ENCODE measurements around the gene NUCB1.
"Not testable (repeated sequence)": the region's sequence is repeated elsewhere in the genome, so short reads cannot be mapped to it uniquely, and the experiment has no call there.

Gene NUCB1

DNA sequence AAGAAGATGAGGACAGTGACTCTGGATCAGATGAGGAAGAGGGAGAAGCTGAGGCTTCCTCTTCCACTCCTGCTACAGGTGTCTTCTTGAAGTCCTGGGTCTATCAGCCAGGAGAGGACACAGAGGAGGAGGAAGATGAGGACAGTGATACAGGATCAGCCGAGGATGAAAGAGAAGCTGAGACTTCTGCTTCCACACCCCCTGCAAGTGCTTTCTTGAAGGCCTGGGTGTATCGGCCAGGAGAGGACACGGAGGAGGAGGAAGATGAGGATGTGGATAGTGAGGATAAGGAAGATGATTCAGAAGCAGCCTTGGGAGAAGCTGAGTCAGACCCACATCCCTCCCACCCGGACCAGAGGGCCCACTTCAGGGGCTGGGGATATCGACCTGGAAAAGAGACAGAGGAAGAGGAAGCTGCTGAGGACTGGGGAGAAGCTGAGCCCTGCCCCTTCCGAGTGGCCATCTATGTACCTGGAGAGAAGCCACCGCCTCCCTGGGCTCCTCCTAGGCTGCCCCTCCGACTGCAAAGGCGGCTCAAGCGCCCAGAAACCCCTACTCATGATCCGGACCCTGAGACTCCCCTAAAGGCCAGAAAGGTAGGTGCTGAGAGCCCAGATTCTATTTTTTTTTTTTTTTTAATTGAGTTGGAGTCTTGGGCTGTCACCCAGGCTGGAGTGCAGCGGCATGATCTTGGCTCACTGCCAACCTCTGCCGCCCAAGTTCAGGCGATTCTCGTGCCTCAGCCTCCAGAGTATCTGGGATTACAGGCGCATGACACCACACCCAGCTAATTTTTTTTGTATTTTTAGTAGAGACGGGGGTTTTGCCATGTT lies 25.6 kb upstream of the NUCB1 start:
- DNase-seq = peak; percentile 78

DNA sequence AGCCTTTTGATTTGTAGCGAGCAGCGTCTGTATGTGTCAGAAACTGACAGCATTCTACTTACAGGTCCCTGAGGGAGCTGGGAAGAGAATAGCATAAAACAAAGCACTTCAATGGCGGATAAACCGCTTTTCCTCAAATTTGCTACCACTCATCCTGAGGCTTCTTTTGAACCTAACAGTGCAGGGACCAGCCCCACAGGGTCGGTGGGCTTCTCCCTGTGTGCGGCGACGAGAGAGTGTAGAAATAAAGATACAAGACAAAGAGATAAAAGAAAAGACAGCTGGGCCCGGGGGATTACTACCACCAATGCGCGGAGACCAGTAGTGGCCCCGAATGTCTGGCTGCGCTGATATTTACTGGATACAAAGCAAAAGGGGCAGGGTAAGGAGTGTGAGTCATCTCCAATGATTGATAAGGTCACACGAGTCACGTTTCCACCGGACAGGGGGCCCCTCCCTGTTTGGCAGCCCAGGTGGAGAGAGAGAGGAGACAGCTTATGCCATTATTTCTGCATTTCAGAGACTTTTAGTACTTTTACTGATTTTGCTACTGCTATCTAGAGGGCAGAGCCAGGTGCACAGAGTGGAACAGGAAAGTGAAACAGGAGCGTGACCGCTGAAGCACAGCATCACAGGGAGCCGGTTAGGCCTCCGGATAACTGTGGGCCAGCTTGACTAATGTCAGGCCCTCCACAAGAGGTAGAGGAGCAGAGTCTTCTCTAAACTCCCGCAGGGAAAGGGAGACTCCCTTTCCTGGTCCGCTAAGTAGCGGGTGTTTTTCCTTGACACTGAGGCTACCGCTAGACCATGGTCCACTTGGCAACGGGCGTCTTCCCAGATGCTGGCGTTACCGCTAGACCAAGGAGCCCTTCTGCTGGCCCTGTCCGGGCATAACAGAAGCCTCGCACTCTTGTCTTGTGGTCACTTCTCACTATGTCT lies 23.8 kb upstream of the NUCB1 start:
- DNase-seq = not testable (repeated sequence)

DNA sequence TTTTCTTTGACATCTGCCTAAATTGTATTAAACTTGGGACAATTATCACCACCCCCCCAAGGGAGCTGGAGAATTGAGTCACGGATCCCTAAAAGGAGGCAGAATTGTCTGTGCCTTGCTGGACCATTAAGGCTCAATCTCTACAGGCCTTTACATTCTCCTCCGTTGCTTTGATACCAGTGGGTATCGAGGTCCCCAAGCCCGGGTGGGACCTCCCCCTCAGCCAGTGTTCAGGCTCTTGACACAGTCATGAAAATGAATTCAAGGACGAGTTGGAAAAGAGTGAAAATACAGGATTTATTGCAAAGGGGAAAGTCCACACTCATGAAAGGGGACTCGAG lies 22.3 kb upstream of the NUCB1 start:
- no peak for DNase-seq

DNA sequence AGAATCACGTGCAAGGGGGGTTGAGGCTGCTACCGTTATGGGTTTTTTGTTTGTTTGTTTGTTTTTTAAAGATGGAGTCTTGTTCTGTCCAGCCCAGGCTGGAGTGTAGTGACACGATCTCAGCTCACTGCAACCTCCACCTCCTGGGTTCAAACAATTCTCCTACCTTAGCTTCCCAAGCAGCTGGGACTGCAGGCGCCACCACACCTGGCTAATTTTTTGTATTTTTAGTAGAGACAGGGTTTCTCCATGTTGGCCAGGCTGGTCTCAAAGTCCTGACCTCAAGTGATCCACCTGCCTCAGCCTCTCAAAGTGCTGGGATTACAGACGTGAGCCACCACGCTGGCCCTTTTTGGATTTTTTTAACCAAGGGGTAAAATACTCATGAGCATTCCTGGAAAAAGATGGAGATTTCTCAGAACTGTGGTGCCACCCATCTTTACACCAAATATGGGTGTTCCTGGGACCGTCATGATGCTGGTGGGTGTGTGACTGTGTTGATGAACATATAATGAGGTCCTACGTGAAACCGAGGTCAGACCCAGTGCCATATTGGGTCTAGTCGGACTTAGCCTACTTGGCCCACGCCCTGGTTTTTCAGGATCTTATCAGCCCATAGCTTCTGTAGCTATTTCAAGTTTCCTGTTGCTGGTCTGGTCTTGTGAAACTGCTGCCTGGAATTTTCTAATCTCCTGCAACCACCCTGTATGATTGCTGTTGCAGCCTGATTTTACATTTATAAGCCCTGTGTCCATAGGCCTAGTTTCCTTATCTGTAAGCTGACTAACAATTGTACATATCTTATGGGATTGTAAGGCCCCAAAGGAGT lies 21.7 kb upstream of the NUCB1 start:
- no peak for DNase-seq

DNA sequence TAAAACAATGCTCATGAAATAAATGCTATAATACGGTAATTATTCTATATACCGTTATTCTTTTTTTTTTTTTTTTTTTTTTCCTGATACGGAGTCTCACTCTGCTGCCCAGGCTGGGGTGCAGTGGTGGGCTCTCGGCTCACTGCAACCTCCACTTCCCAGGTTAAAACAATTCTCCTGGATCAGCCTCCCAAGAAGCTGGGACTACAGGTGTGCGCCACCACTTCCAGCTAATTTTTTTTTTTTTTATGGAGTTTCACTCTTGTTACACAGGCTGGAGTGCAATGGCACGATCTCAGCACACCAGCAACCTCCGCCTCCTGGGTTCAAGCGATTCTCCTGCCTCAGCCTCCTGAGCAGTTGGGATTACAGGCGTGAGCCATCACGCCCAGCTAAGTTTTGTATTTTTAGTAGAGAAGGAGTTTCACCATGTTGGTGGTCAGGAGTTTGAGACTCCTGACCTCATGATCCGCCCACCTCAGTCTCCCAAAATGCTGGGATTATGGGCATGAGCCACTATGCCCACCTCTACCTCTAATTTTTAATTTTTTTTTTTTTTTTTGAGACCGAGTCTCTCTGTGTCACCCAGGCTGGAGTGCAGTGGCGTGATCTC lies 21.0 kb upstream of the NUCB1 start:
- no peak for DNase-seq

DNA sequence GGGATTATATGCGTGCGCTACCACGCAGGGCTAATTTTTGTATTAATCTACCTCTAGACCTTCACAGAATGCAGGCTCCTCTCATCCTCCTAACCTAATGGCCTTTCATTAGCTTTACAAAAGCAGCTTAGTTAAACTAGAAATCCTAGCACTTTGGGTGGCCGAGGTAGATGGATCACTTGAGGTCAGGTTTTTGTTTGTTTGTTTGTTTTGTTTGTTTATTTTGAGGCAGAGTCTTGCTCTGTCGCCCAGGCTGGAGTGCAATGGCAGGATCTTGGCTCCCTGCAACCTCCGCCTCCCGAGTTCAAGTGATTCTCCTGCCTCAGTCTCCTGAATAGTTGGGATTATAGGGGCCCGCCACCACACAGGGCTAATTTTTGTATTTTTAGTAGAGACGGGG lies 20.4 kb upstream of the NUCB1 start:
- DNase-seq = not testable (repeated sequence)

DNA sequence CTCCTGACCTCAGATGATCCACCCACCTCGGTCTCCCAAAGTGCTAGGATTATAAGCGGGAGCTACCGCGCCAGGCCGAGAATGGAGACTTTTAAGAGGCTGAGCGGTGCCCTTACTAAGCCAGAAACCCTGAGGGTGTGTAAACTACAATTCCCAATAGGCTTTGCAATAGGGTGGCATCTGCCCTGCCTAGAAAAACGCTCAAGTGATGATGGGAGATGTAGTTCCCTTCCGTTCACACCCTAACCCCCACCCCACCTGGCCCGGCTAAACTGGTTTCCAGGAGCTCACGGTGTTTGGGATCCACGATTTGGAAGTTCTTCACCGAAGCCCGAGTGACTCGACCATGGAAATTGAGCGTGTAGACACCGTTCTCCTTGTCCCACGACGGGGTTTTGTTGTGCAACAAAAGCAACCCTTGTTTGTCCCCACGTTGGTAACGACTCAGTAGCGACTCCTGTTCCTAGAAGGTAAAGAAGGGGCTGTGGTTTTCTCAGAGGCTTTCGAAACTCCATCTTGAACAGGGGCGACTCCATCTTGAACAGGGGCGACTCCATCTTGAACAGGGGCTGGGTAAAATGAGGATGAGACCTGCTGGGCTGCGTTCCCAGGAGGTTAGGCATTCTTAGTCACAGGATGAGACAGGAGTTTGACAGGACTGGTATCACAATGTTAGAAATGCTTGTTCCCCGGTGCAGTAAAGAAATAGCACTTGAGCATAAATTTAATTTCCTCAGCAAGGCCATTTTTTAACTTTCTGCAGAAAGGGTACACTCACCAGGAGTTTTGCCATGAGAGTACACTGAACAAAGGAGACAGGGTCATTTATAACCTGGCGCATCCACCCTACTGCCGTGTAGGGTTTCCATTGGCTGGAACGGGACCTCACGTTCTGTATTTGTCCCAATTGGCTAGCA lies 18.1 kb upstream of the NUCB1 start:
- DNase-seq = no peak

DNA sequence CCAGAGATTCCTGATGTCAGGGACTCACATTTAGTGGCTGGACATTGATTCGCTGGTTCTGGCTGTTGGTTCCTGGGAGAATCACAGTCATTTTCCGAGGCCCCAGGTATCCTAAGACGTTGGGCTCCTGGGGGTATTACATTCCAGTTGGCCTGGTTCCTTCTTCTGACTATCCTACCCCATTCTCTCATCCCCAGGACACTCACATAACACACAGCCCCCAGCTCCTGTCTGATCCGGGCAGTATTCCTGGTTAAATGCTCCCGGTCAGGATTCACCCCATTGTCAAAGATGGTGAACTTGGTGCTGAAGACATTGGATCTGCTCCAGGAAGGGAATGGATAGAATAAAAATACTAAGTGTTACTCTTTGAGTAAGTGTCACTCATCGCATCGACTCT lies 16.4 kb upstream of the NUCB1 start:
- DNase-seq = no peak

DNA sequence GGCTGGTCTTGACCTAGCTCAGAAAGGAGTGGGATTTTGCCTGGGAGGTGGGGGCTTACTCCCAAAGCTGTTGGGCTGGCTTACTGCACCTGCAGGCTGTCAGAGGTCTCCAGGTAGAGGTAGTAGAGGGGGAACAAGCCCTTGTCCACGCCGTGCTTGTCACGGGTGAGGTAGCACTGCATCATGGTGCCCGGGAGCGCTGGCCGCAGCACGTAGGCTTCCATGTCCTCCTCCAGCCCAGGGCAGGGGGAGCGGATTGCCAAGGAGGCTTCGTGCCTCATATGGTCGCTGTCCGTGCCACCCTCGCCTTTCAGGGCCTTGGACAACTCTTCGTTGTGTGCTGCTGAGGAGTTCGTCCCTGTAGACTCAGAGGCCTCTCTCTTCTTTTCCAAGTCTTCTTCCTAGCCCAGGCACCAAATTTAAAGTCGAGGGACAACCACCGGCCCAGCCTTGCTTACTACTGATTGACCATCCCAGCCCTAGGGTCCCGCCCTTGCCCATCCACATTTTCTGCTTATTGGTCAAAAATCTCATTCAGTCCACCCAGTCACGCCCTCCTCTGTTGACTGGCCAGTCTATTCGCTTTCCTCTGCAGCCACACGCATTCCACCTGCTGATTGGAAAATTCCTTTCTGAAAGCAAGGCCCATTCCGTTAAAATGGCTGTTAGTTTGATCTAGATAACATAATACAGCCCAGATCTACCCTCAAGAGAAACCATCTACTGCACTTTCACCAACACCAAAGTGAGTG lies 12.1 kb upstream of the NUCB1 start:
- no peak for DNase-seq

DNA sequence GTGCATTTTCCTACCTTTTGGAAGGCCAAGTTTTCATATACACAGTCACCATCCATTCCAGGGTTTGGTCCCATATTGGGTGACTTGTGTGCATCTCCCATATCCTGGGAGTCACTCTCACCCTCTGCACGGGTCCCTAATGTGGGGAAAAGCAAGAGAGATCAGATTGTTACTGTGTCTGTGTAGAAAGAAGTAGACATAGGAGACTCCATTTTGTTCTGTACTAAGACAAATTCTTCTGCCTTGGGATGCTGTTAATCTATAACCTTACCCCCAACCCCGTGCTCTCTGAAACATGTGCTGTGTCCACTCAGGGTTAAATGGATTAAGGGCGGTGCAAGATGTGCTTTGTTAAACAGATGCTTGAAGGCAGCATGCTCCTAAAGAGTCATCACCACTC lies 10.6 kb upstream of the NUCB1 start:
- not testable (repeated sequence) for DNase-seq

DNA sequence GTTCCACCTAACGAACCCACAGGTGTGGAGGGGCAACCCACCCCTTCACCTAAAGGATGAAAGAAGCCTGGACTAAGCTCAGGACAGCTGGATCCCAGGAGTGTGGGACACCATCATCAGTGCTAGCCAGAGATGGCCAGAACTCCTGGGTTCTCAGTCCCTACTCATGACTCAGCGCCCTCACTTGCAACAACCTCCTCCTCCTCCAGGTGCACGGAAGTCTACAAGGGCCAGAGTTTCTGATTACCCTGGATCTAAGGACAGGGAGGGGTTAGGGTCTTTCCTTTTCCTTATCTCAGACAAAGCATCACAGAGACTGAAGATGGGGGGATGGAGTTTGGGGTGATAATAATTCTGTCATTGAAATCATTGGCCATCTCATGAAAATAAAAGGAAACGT lies 9.6 kb upstream of the NUCB1 start:
- no peak for DNase-seq

DNA sequence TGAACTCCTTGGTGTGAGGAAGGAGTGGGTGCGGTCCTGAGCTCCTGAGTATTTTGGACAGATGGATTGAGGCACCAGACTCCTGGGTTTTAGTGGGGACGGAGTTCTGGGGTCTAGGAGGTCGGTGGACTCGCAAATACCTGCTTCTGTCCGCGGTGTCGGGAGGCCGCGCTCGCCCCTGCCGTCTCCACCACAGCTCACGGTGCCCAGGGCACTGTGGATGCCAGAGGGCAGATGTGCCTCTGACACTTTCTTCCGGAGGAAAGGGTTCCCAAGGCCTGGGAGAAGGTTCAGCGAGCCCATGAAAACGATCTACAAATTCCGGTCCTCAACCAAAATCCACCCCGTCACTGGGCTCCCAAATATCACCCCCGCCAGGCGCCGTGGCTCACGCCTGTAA lies 4.9 kb upstream of the NUCB1 start:
- no peak for DNase-seq

DNA sequence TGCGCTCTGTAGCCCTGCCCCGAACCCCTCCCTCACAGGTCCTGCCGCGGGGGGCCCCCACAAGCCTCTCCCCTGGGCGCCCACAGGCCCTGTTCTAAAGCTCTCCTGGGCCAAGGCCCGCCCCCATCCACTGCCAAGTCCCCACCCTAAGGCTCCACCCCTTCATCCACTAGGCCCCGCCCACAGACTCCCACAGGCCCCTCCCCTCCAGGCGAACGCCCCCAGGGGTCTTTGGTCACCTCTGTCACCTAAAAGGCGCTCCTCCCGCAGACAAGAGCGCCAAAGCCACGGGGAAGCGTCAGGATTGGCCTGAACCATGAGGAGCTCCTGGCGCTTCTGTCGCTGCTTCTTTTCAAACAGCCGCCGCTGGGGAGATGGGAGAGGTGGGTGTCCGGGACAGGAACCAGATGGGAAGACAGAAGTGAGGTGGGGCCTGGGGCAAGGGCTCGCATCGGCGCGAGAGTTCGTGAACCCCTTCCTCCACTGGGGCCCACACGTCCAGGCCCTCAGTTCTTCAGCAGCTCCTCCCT lies 3.9 kb upstream of the NUCB1 start:
- peak; percentile 49 for DNase-seq

DNA sequence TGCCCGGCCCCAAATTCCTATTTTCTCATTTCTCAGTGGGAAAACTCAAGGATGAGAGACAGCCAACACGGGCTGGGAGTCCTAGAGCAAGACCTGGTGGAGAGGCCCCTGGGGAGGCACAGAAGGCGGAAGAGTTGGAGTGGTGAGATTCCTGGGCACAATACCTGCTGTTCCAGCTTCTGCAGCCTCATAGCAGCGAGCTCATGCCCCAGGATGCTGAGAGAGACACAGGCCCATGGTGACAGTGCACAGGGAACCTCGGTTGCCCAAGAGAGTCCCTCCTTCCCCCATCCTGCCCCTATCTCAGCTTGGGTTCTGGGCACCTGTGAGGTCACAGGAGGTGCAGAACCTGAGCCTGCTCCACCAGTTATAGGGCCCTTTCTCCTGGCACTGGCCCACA lies 2.9 kb upstream of the NUCB1 start:
- no peak for DNase-seq

DNA sequence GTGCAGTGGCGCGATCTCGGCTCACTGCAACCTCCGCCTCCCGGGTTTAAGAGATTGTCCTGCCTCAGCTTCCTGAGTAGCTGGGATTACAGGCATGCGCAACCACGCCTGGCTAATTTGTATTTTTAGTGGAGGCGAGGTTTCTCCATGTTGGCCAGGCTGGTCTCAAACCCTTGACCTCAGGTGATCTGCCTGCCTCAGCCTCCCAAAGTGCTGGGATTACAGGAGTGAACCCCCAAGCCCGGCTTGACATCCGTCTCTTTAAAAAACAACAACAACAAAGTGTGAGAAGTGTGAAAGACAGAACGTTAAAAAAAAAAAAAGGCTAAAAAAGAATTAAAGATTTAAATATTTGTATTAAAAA lies 744 bp upstream of the NUCB1 start:
- DNase-seq = not testable (repeated sequence)

DNA sequence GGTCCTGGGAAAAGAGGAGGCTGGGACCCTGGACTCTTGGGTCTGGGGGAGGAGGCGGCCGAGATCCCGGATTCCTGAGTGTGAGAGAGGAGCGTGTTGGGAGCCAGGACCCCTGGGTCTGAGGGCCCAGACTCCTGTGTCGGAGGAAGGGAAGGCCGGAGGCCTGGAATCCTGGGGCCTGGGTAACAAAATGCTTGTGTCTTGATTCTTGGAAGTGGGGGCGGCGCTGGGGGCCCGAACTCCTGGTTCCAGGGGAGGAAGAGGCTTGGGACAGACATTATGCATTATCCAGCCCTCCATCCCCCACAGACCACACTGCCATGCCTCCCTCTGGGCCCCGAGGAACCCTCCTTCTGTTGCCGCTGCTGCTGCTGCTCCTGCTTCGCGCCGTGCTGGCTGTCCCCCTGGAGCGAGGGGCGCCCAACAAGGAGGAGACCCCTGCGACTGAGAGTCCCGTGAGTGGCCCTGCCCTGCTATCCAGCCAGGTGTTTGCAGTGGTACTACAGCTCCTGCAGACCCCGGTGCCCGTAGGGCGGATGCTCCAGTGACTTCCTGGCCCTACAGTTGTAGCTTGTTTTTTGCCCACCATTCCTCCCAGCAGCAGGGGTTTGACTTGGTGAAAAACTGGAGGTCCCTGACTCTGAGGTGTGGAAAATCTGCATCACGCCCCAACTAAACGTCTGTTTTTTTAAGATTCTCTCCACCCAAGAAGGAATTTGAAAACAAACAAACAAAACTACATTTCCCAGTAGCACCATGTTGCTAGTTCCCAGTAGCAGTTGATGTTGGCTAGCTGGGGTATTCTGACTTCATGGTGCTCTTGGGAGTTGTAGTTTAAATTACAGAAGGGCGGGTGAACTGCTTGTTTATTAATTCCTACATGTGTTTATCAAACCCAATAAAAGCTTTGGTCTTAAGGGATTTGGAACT lies 630 bp downstream of the NUCB1 start:
- DNase-seq = peak; percentile 34

DNA sequence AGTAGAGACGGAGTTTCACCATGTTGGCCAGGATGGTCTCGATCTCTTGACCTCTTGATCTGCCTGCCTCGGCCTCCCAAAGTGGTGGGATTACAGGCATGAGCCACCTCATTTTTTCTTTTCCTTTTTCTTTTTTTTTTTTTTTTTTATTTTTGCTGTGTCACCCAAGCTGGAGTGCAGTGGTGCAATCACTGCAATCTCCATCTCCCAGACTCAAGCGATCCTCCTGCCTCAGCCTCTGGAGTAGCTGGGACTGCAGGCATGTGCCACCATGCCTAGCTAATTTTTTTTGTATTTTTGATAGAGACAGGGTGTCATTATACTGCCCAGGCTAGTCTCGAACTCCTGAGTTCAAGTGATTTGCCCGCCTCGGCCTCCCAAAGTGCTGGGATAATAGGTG lies 2.2 kb downstream of the NUCB1 start:
- not testable (repeated sequence) for DNase-seq

DNA sequence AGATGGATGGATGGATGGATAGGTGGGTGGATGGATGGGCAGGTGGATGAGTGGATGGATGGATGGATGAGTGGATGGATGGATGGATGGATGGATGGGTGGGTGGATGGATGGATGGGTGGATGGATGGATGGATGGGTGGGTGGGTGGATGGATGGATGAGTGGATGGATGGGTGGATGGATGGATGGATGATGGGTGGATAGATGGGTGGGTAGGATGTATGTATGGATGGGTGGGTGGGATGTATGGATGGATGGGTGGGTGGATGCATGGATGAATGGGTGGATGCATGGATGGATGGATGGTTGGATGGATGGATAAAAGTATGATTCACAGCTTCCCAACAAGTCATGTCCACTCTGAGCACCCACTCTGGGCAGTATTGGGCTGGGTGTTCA lies 3.7 kb downstream of the NUCB1 start:
- not testable (repeated sequence) for DNase-seq

DNA sequence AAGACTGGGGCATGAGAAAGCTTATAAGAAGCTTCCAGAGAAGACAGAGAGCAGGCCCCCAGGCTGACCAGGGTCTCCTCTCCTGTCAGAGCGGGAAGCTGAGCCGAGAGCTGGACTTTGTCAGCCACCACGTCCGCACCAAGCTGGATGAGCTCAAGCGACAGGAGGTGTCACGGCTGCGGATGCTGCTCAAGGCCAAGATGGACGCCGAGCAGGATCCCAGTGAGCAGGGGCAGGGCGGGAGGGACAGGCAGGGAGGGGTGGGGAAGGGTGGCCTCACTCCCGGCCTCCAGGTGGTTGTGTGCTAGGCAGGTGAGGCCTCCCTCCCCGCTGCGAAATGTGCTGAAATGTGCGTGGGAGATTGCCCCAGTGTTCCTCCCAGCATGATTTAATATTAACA lies 5.6 kb downstream of the NUCB1 start:
- no peak for DNase-seq
